Measurements from ENCODE around the gene ATG14.

Gene ATG14

DNA sequence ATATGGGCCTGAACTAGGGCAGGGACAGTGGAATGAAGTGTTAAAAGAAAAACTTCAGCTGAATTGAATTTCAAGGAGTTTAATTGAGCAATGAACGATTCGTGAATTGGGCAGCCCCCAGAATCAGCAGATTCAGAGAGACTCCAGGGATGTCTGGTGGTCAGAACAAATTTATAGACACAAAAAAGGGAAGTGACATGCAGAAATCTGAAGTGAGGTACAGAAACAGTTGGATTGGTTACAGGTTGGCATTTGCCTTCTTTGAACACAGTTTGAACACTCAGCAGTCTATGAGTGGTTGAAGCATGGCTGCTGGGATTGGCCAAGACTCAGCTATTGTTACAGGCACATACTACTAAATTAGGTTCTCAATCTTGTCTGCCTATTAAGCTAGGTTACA lies 38.5 kb upstream of the ATG14 start:
- H3K36me3 ChIP-seq (ENCODE audit: control insufficient read depth, insufficient read depth, low read length) = no peaks in the 10 kb centered on the region
- DNase-seq = no peak
- H3K27ac ChIP-seq (ENCODE audit: insufficient read depth, low read length, poor library complexity, severe bottlenecking) = no peak overlapping the region
- no peaks in the 10 kb centered on the region for H3K9me3 ChIP-seq (ENCODE audit: control insufficient read depth, low read length)
- no peaks in the 10 kb centered on the region for H3K4me1 ChIP-seq (ENCODE audit: control insufficient read depth, insufficient read depth, low read length, poor library complexity, severe bottlenecking)
- peaks cover 3% of the 10 kb centered on the region for H3K27me3 ChIP-seq (replicated peaks; ENCODE audit: control insufficient read depth, insufficient read depth, low read length, poor library complexity, severe bottlenecking)
- H3K4me3 ChIP-seq (ENCODE audit: insufficient read depth, low read depth, low read length, poor library complexity, severe bottlenecking) = no peak overlapping the region

DNA sequence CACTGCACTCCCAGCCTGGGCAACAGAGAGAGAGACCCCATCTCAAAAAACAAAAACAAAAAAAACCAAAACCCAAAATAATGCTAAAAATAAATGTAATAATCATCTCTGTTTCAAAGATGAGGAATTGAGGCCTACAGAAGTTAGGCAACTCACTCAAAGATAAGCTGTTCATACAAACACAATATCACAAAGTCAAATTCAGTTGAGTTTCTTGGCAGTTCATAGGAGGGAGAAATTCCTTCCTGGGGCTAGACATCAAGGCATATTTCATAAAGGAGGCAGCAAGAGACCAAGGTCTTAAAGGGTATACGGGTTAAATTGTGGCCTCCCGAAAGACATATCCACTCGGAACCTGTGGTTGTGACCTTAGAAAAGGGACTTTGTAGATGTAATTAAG lies 37.5 kb upstream of the ATG14 start:
- no peaks in the 10 kb centered on the region for H3K27me3 ChIP-seq (replicated peaks; ENCODE audit: control insufficient read depth, insufficient read depth, low read length, poor library complexity, severe bottlenecking)
- H3K36me3 ChIP-seq (ENCODE audit: control insufficient read depth, insufficient read depth, low read length) = no peaks in the 10 kb centered on the region
- no peaks in the 10 kb centered on the region for H3K9me3 ChIP-seq (ENCODE audit: control insufficient read depth, low read length)
- DNase-seq = no peak
- no peak overlapping the region for H3K27ac ChIP-seq (ENCODE audit: insufficient read depth, low read length, poor library complexity, severe bottlenecking)
- H3K4me1 ChIP-seq (ENCODE audit: control insufficient read depth, insufficient read depth, low read length, poor library complexity, severe bottlenecking) = no peaks in the 10 kb centered on the region
- no peak overlapping the region for H3K4me3 ChIP-seq (ENCODE audit: insufficient read depth, low read depth, low read length, poor library complexity, severe bottlenecking)

DNA sequence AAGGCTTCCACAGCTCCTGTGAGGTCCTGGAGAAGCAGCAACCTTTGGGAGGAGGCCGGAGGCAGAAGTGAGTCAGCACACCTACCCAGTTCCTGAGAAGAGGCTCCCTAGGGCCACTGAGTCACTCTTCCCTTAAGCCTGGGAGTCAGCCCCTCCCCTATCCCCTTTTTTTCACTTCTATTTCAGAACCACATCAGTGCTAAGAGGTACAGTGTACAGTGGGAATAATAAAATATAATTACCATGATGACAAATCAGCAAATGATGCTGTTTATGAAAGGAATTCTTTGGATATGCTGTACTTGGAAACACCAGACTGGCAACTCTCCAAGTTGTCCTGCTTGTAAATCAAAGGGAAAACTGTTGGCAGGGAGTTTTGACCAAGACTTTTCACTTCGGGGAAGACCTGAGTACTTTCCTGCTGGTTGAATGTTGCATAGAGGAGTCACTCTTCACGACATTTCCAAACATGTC lies 36.5 kb upstream of the ATG14 start:
- no peaks in the 10 kb centered on the region for H3K9me3 ChIP-seq (ENCODE audit: control insufficient read depth, low read length)
- H3K4me1 ChIP-seq (ENCODE audit: control insufficient read depth, insufficient read depth, low read length, poor library complexity, severe bottlenecking) = no peaks in the 10 kb centered on the region
- no peaks in the 10 kb centered on the region for H3K27me3 ChIP-seq (replicated peaks; ENCODE audit: control insufficient read depth, insufficient read depth, low read length, poor library complexity, severe bottlenecking)
- no peak overlapping the region for H3K27ac ChIP-seq (ENCODE audit: insufficient read depth, low read length, poor library complexity, severe bottlenecking)
- no peak overlapping the region for H3K4me3 ChIP-seq (ENCODE audit: insufficient read depth, low read depth, low read length, poor library complexity, severe bottlenecking)
- no peaks in the 10 kb centered on the region for H3K36me3 ChIP-seq (ENCODE audit: control insufficient read depth, insufficient read depth, low read length)
- DNase-seq = no peak

DNA sequence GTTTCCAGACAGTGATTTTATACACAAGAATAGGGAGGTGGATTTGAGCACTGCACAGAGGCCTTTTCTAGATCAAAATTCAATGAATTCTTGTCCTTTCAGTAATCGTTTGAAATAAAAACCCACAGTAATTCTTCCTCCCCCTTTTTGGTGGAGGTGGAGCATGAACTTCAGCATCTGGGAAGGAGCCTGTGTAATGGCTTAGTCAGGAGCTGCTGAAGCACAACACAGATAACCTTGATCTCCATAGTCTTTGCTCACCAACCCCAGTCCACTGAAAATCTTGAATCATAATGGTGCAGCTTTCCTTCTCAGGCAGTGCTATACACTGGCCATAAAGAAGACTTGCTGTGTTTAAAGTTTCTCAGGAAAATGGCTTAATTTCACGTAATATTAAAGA lies 35.2 kb upstream of the ATG14 start:
- DNase-seq = no peak
- Histone ChIP-seq H3K36me3 (ENCODE audit: control insufficient read depth, insufficient read depth, low read length) (no peaks in the 10 kb centered on the region), H3K27me3 (replicated peaks; ENCODE audit: control insufficient read depth, insufficient read depth, low read length, poor library complexity, severe bottlenecking) (no peaks in the 10 kb centered on the region), H3K4me3 (ENCODE audit: insufficient read depth, low read depth, low read length, poor library complexity, severe bottlenecking) (no peak overlapping the region), H3K4me1 (ENCODE audit: control insufficient read depth, insufficient read depth, low read length, poor library complexity, severe bottlenecking) (no peaks in the 10 kb centered on the region), H3K27ac (ENCODE audit: insufficient read depth, low read length, poor library complexity, severe bottlenecking) (no peak overlapping the region), H3K9me3 (ENCODE audit: control insufficient read depth, low read length) (no peaks in the 10 kb centered on the region)

DNA sequence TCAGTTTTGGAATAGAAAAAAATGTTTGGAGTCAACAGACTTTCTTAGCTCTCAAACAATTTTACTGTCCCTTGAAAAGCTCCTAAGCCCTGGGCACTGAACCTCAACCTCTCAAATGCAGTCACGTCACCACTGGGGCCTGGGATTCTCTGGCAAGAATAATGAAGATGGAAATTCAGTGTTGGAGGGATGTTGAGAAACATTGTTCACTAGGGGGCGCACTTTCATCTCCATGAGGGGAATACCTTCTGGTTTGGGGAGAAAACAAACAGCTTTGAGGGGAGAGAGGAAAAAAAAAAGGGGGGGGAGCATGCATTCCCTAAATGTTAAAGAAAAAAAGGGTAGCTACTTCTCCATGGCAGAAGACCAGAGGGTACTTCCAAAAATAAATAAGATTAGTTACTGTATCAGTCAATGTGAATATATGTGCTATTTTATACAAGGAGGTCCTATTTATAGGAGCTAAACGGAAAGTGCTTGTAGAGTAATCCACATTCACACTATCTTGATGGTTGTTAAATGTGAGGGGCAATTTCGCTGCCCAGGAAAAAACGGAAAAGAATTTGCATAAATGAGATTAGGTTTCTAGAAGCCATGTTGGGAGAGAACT lies 34.6 kb upstream of the ATG14 start:
- H3K9me3 ChIP-seq (ENCODE audit: control insufficient read depth, low read length) = no peaks in the 10 kb centered on the region
- no peaks in the 10 kb centered on the region for H3K4me1 ChIP-seq (ENCODE audit: control insufficient read depth, insufficient read depth, low read length, poor library complexity, severe bottlenecking)
- H3K27ac ChIP-seq (ENCODE audit: insufficient read depth, low read length, poor library complexity, severe bottlenecking) = no peak overlapping the region
- no peak overlapping the region for H3K4me3 ChIP-seq (ENCODE audit: insufficient read depth, low read depth, low read length, poor library complexity, severe bottlenecking)
- H3K36me3 ChIP-seq (ENCODE audit: control insufficient read depth, insufficient read depth, low read length) = no peaks in the 10 kb centered on the region
- peak in 1 of 3 donors; percentile 38 for DNase-seq
- no peaks in the 10 kb centered on the region for H3K27me3 ChIP-seq (replicated peaks; ENCODE audit: control insufficient read depth, insufficient read depth, low read length, poor library complexity, severe bottlenecking)

DNA sequence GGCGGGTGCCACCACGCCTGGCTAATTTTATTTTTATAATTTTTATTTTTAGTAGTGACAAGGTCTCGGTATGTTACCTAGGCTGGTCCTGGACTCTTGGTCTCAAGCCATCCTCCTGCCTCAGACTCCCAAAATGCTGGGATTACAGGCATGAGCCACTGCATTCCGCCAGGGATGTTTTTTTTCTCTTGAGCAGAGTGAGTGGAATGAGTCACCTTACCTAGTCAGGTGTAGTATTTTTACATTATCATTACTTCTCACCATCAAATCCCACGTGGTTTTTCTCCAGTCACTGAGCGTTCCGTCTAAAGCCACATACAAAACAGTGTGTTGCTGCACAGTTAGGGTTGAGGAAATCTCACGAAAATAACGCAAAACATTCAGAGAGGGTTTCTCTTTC lies 29.7 kb upstream of the ATG14 start:
- no peaks in the 10 kb centered on the region for H3K4me1 ChIP-seq (ENCODE audit: control insufficient read depth, insufficient read depth, low read length, poor library complexity, severe bottlenecking)
- no peaks in the 10 kb centered on the region for H3K36me3 ChIP-seq (ENCODE audit: control insufficient read depth, insufficient read depth, low read length)
- H3K4me3 ChIP-seq (ENCODE audit: insufficient read depth, low read depth, low read length, poor library complexity, severe bottlenecking) = no peak overlapping the region
- no peaks in the 10 kb centered on the region for H3K9me3 ChIP-seq (ENCODE audit: control insufficient read depth, low read length)
- no peak for DNase-seq
- no peak overlapping the region for H3K27ac ChIP-seq (ENCODE audit: insufficient read depth, low read length, poor library complexity, severe bottlenecking)
- H3K27me3 ChIP-seq (replicated peaks; ENCODE audit: control insufficient read depth, insufficient read depth, low read length, poor library complexity, severe bottlenecking) = no peaks in the 10 kb centered on the region

DNA sequence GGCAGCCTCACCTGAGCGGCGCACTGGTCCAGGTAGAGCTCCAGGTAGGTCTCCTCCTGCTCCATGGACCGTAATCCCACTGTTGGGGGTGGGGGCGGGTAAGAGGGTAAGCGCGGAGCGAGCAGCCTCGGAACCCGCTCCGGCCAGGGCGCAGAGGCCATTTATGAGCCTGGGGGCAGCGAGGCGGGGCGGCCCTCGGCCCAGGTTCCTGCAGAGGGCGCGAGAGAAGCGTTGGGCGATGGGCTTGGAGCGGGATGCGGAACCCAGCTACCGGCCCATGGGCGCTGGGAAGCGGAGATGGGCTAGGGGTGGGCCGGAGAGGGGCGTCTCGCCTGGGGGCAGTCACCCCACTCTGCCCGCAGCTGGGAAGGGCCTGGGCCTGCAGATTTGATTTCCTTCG lies 28.8 kb upstream of the ATG14 start, which contains the start of gene TBPL2:
Gene TBPL2 (minus strand): TSS at position 232 of the 400 bp plus-strand sequence. CDS start 167 bp downstream, at position 65.
- H3K4me3 ChIP-seq (ENCODE audit: insufficient read depth, low read depth, low read length, poor library complexity, severe bottlenecking) = no peak within 1 kb of the TSS
- no peak for DNase-seq
- H3K36me3 ChIP-seq (ENCODE audit: control insufficient read depth, insufficient read depth, low read length) = no peaks in the 10 kb centered on the region
- H3K4me1 ChIP-seq (ENCODE audit: control insufficient read depth, insufficient read depth, low read length, poor library complexity, severe bottlenecking) = no peaks in the 10 kb centered on the region
- H3K27ac ChIP-seq (ENCODE audit: insufficient read depth, low read length, poor library complexity, severe bottlenecking) = no peak within 1 kb of the TSS
- no peaks in the 10 kb centered on the region for H3K9me3 ChIP-seq (ENCODE audit: control insufficient read depth, low read length)
- H3K27me3 ChIP-seq (replicated peaks; ENCODE audit: control insufficient read depth, insufficient read depth, low read length, poor library complexity, severe bottlenecking) = no peaks in the 10 kb centered on the region

DNA sequence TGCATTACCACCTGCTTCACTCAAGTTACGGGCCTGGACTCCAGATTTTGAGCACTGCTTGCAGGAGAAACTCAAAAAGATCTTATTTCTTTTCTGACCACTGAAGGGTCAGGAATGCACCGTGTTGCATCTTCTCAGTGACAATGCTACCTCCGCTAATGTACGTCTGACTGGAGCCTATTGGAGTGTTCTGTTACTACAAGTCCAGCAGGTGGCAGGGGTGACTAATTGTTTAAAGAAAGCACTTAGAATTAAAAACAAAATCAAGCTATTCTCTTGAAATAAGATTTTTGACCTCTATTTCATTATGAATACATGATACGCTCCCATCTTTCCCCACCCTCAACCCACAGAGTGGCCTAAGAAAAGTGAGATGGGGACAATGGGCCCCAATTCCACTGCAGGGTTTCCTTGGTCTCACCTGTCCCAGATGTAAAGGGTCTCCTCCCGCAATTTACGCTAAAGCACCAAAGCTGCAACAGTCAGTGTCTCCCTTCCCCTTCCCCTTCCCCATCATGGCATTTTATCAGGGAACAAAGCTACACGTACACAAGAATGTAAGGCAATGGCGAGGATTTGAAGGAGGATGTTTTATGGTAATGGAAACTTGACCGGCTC lies 26.5 kb upstream of the ATG14 start:
- H3K27ac ChIP-seq (ENCODE audit: insufficient read depth, low read length, poor library complexity, severe bottlenecking) = no peak overlapping the region
- no peaks in the 10 kb centered on the region for H3K36me3 ChIP-seq (ENCODE audit: control insufficient read depth, insufficient read depth, low read length)
- no peak overlapping the region for H3K4me3 ChIP-seq (ENCODE audit: insufficient read depth, low read depth, low read length, poor library complexity, severe bottlenecking)
- H3K9me3 ChIP-seq (ENCODE audit: control insufficient read depth, low read length) = no peaks in the 10 kb centered on the region
- H3K4me1 ChIP-seq (ENCODE audit: control insufficient read depth, insufficient read depth, low read length, poor library complexity, severe bottlenecking) = peaks cover 17% of the 10 kb centered on the region
- no peak for DNase-seq
- no peaks in the 10 kb centered on the region for H3K27me3 ChIP-seq (replicated peaks; ENCODE audit: control insufficient read depth, insufficient read depth, low read length, poor library complexity, severe bottlenecking)

DNA sequence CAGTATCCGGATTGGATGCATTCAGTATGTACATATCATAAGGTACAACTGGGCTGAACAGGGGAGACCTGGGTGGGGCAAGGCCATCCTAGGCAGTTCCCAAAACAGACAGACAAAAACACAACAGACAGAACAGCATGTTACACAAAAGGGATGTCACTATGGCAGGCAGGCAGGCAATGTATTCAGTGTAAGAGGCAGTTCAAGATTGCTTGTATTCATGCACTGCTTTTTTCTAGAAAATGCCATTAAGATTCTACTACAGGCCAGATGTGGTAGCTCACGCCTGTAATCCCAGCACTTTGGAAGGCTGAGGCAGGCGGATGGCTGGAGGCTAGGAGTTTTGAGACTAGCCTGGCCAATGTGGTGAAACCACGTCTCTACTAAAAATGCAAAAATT lies 25.3 kb upstream of the ATG14 start:
- H3K4me1 ChIP-seq (ENCODE audit: control insufficient read depth, insufficient read depth, low read length, poor library complexity, severe bottlenecking) = peaks cover 17% of the 10 kb centered on the region
- no peak for DNase-seq
- no peak overlapping the region for H3K4me3 ChIP-seq (ENCODE audit: insufficient read depth, low read depth, low read length, poor library complexity, severe bottlenecking)
- H3K27ac ChIP-seq (ENCODE audit: insufficient read depth, low read length, poor library complexity, severe bottlenecking) = no peak overlapping the region
- H3K27me3 ChIP-seq (replicated peaks; ENCODE audit: control insufficient read depth, insufficient read depth, low read length, poor library complexity, severe bottlenecking) = no peaks in the 10 kb centered on the region
- H3K9me3 ChIP-seq (ENCODE audit: control insufficient read depth, low read length) = no peaks in the 10 kb centered on the region
- no peaks in the 10 kb centered on the region for H3K36me3 ChIP-seq (ENCODE audit: control insufficient read depth, insufficient read depth, low read length)

DNA sequence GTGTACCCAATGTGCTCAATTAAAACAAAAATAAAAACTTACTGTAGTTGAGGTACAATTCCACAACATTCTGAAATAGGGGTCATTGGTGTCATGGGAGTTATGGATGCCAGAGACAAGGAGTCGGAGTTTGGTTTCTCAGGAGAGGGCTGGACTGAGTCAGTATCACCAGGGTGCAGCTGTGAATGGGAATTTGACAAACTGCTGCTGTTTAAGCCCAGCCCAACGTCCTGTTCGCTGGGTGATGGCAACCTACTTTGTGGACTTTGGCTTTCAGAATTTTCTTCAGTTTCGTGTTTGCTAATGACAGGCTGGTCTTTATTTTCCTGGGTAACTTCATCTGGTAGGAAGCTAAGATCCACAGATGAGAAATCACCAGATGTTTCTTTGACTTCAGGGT lies 24.9 kb upstream of the ATG14 start:
- peaks cover 17% of the 10 kb centered on the region for H3K4me1 ChIP-seq (ENCODE audit: control insufficient read depth, insufficient read depth, low read length, poor library complexity, severe bottlenecking)
- no peaks in the 10 kb centered on the region for H3K9me3 ChIP-seq (ENCODE audit: control insufficient read depth, low read length)
- no peak for DNase-seq
- no peaks in the 10 kb centered on the region for H3K36me3 ChIP-seq (ENCODE audit: control insufficient read depth, insufficient read depth, low read length)
- H3K27me3 ChIP-seq (replicated peaks; ENCODE audit: control insufficient read depth, insufficient read depth, low read length, poor library complexity, severe bottlenecking) = no peaks in the 10 kb centered on the region
- no peak overlapping the region for H3K4me3 ChIP-seq (ENCODE audit: insufficient read depth, low read depth, low read length, poor library complexity, severe bottlenecking)
- H3K27ac ChIP-seq (ENCODE audit: insufficient read depth, low read length, poor library complexity, severe bottlenecking) = no peak overlapping the region

Measured in effector memory CD4-positive, alpha-beta T cell (primary cell).